Vagina (tissue), 2 donors: ENCODE results near the gene NFIB. TPM values are rescaled to one million over a fixed set of nuclear protein-coding genes. Genes with fewer than 3 reads are reported as not detected.

Source experiments
- DNase-seq, 2 donors: peaks; one replicate each; pipeline ENCODE4 v3.0.0-alpha.2; 2017; ENCODE audit errors: extremely low spot score in 2 of 2
- H3K27ac ChIP-seq: fragments of 200-600 bp; sonication (generic); one replicate; pipeline ENCODE4 v1.5.1; 2019
- H3K27me3 ChIP-seq: fragments of 200-600 bp; sonication (generic); one replicate; pipeline ENCODE4 v1.5.1; 2019
- H3K36me3 ChIP-seq, 2 donors: fragments of 200-600 bp; sonication (generic); one replicate each; pipeline ENCODE4 v1.5.1; 2017 to 2019
- H3K4me1 ChIP-seq: fragments of 200-600 bp; sonication (generic); one replicate; pipeline ENCODE4 v1.5.1; 2019
- H3K4me3 ChIP-seq, 2 donors: fragments of 200-600 bp; sonication (generic); 1 replicate in 1 of 2; 2 replicates in 1 of 2; pipeline ENCODE4 v1.5.1; 2016 to 2019
- H3K9me3 ChIP-seq: fragments of 200-600 bp; sonication (generic); one replicate; pipeline ENCODE4 v1.5.1; 2019
- CTCF ChIP-seq, 3 experiments: fragments of 450-650 bp in 2 of 3; fragments of 200-600 bp in 1 of 3; sonication (generic) in 1 of 3; IDR thresholded peaks; one replicate each; pipeline ENCODE4 v1.5.1; 2017 to 2019; ENCODE audit warnings: antibody characterized with exemption in 3 of 3, mild to moderate bottlenecking in 2 of 3, moderate library complexity in 2 of 3
- POLR2A ChIP-seq, 2 donors: fragments of 450-650 bp; IDR thresholded peaks; one replicate each; pipeline ENCODE4 v1.6.1; 2017; ENCODE audit warnings: antibody characterized with exemption in 2 of 2, mild to moderate bottlenecking in 2 of 2, moderate library complexity in 2 of 2
- POLR2AphosphoS5 ChIP-seq, 2 donors: sonication (generic); formaldehyde crosslinking; IDR thresholded peaks; one replicate each; pipeline ENCODE4 v1.9.0; 2017; ENCODE audit warnings: antibody characterized with exemption in 2 of 2, mild to moderate bottlenecking in 2 of 2, low read depth in 1 of 2; ENCODE audit not compliant: insufficient read depth in 1 of 2
- intact Hi-C: fragments of 100-400 bp; cut with DNase I; formaldehyde crosslinking; loops from one replicate; pipeline ENCODE4 v1.15.1; 2023
- total RNA-seq: library from RNA; depleted of rRNA; stranded (reverse); fragments of >200 nt; gene quantifications from one replicate; pipeline ENCODE4 v1.2.3, GENCODE V29; 2016

Gene NFIB
- total RNA-seq, 1 donor from 2014 or later, result 73.4 TPM

- Histone ChIP-seq H3K27ac (no peak overlapping the region), H3K27me3 (no peaks in the 10 kb centered on the region), H3K4me3 (no peak overlapping the region), H3K9me3 (no peaks in the 10 kb centered on the region), H3K4me1 (no peaks in the 10 kb centered on the region), H3K36me3 (peaks cover 0 to 5% of the 10 kb centered on the region in 2 donors)
- DNase-seq, result no peak
- intact Hi-C loops, result no loop called here
- TF ChIP-seq POLR2A (IDR thresholded peaks at IDR 0.05), result no peak
- no peak for TF ChIP-seq CTCF (IDR thresholded peaks at IDR 0.05)
- TF ChIP-seq POLR2AphosphoS5 (IDR thresholded peaks at IDR 0.05; ENCODE audit: insufficient read depth in 1 of 2, low read depth in 1 of 2), result no peak
Measured at GRCh38 chr9:14087576-14087975, 226.4 kb downstream of the NFIB start.

- intact Hi-C loops, result no loop called here
- H3K36me3 ChIP-seq, result peaks cover 0 to 5% of the 10 kb centered on the region in 2 donors
- H3K9me3 ChIP-seq, result no peaks in the 10 kb centered on the region
- TF ChIP-seq CTCF (IDR thresholded peaks at IDR 0.05) (no peak), POLR2AphosphoS5 (IDR thresholded peaks at IDR 0.05; ENCODE audit: insufficient read depth in 1 of 2, low read depth in 1 of 2) (no peak), POLR2A (IDR thresholded peaks at IDR 0.05) (no peak)
- H3K27me3 ChIP-seq, result no peaks in the 10 kb centered on the region
- no peak for DNase-seq
- H3K4me3 ChIP-seq, result no peak overlapping the region
- H3K27ac ChIP-seq, result no peak overlapping the region
- H3K4me1 ChIP-seq, result no peaks in the 10 kb centered on the region
Measured at GRCh38 chr9:14086495-14086894, 227.4 kb downstream of the NFIB start.

- H3K9me3 ChIP-seq, result no peaks in the 10 kb centered on the region
- no peak for TF ChIP-seq POLR2AphosphoS5 (IDR thresholded peaks at IDR 0.05; ENCODE audit: insufficient read depth in 1 of 2, low read depth in 1 of 2)
- TF ChIP-seq CTCF (IDR thresholded peaks at IDR 0.05), result no peak
- TF ChIP-seq POLR2A (IDR thresholded peaks at IDR 0.05), result no peak
- H3K36me3 ChIP-seq, result peaks cover 0 to 5% of the 10 kb centered on the region in 2 donors
- H3K27me3 ChIP-seq, result no peaks in the 10 kb centered on the region
- DNase-seq, result no peak
- no peak overlapping the region for H3K4me3 ChIP-seq
- H3K27ac ChIP-seq, result no peak overlapping the region
- H3K4me1 ChIP-seq, result no peaks in the 10 kb centered on the region
- intact Hi-C loops, result no loop called here
Measured at GRCh38 chr9:14085810-14086209, 228.1 kb downstream of the NFIB start.

- no peaks in the 10 kb centered on the region for H3K4me1 ChIP-seq
- peaks cover 0 to 5% of the 10 kb centered on the region in 2 donors for H3K36me3 ChIP-seq
- no peak for DNase-seq
- H3K27me3 ChIP-seq, result no peaks in the 10 kb centered on the region
- TF ChIP-seq CTCF (IDR thresholded peaks at IDR 0.05) (no peak), POLR2A (IDR thresholded peaks at IDR 0.05) (no peak), POLR2AphosphoS5 (IDR thresholded peaks at IDR 0.05; ENCODE audit: insufficient read depth in 1 of 2, low read depth in 1 of 2) (no peak)
- intact Hi-C loops, result no loop called here
- H3K27ac ChIP-seq, result no peak overlapping the region
- H3K4me3 ChIP-seq, result no peak overlapping the region
- H3K9me3 ChIP-seq, result no peaks in the 10 kb centered on the region
Measured at GRCh38 chr9:14084867-14085266, 229.1 kb downstream of the NFIB start.

GRCh38 chr9:14083366-14083765, 230.6 kb downstream of the NFIB start:
- no peak overlapping the region for H3K4me3 ChIP-seq
- no peak for DNase-seq
- H3K27ac ChIP-seq, result no peak overlapping the region
- H3K9me3 ChIP-seq, result no peaks in the 10 kb centered on the region
- no peaks in the 10 kb centered on the region for H3K27me3 ChIP-seq
- TF ChIP-seq POLR2A (IDR thresholded peaks at IDR 0.05) (no peak), POLR2AphosphoS5 (IDR thresholded peaks at IDR 0.05; ENCODE audit: insufficient read depth in 1 of 2, low read depth in 1 of 2) (no peak), CTCF (IDR thresholded peaks at IDR 0.05) (no peak)
- intact Hi-C loops, result no loop called here
- H3K4me1 ChIP-seq, result no peaks in the 10 kb centered on the region
- peaks cover 0 to 5% of the 10 kb centered on the region in 2 donors for H3K36me3 ChIP-seq
